ENCODE measurements around the gene KDF1.
"Not testable (repeated sequence)": the region's sequence is repeated elsewhere in the genome, so short reads cannot be mapped to it uniquely, and the experiment has no call there.

KDF1 gene

DNA sequence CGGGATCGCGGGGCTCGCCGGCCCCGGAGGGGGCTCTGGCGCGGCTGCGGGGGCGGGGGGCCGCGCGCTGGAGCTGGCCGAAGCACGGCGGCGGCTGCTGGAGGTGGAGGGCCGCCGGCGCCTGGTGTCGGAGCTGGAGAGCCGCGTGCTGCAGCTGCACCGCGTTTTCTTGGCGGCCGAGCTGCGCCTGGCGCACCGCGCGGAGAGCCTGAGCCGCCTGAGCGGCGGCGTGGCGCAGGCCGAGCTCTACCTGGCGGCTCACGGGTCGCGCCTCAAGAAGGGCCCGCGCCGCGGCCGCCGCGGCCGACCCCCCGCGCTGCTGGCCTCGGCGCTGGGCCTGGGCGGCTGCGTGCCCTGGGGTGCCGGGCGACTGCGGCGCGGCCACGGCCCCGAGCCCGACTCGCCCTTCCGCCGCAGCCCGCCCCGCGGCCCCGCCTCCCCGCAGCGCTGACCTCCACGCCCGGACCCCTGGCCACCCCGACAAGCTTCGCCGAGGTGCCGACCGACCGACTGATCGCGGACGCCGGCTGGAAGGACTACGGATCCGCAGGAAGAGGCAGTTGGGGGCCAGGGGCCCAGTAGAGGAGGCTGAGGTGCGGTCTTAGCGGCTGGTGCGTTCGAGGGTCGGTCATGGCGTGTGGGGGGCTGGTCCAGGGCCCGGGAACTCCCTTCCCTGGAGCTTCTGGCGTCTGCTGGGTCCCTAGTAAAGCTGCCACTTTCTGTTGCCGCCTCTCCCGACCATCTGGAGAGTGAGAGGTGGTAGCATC, 33.9 kb upstream of the KDF1 start:
- no peaks in the 10 kb centered on the region for H3K9me3 ChIP-seq (ENCODE audit: control insufficient read depth, low read length)
- no peaks in the 10 kb centered on the region for H3K36me3 ChIP-seq (ENCODE audit: control insufficient read depth, insufficient read depth, low read length)
- peaks cover 15% of the 10 kb centered on the region for H3K4me1 ChIP-seq (ENCODE audit: control insufficient read depth, insufficient read depth, low read length, poor library complexity, severe bottlenecking)
- no peak overlapping the region for H3K27ac ChIP-seq (ENCODE audit: insufficient read depth, low read length, poor library complexity, severe bottlenecking)
- H3K4me3 ChIP-seq (ENCODE audit: insufficient read depth, low read depth, low read length, poor library complexity, severe bottlenecking) = peak overlapping the region; percentile 57
- H3K27me3 ChIP-seq (replicated peaks; ENCODE audit: control insufficient read depth, insufficient read depth, low read length, poor library complexity, severe bottlenecking) = peaks cover 23% of the 10 kb centered on the region
- DNase-seq = no peak

DNA sequence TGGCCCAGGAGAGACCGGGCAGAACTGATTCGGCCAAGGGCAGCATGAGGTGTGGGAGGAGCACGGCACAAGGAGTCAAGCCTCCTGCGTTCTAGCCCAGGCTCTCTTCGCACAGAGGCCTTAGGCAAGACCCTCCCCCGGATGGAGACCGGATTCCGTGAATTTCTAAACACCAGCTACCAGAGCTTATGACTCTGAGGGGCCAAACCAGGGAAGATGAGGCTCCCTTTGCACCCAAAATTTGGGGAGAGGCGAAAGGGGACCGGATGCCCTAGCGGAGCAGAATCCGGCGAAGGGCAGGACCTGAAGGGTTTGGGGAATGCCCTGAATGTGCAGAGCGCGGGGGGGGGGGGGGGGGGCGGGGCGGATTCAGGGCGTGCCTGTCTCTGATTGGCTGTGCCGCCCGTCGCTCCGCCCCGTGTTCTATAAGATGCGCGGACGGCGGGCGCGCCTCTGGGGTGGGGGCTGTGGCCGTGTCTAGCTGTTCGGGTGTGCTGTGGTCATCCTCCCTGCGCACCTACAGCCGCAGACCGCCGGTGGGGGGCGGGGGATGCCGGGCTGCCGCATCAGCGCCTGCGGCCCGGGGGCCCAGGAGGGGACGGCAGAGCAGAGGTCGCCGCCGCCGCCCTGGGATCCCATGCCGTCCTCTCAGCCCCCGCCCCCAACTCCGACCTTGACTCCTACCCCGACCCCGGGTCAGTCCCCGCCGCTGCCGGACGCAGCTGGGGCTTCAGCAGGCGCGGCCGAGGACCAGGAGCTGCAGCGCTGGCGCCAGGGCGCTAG, 33.2 kb upstream of the KDF1 start, which contains the start of gene TRNP1:
Gene TRNP1 (plus strand): TSS at position 456 of the 783 bp plus-strand sequence. CDS start 95 bp downstream, at position 551.
- peak; percentile 60 to 61 (median 60) for DNase-seq
- H3K9me3 ChIP-seq (ENCODE audit: control insufficient read depth, low read length) = no peaks in the 10 kb centered on the region
- H3K27ac ChIP-seq (ENCODE audit: insufficient read depth, low read length, poor library complexity, severe bottlenecking) = no peak within 1 kb of the TSS
- peaks cover 15% of the 10 kb centered on the region for H3K4me1 ChIP-seq (ENCODE audit: control insufficient read depth, insufficient read depth, low read length, poor library complexity, severe bottlenecking)
- H3K27me3 ChIP-seq (replicated peaks; ENCODE audit: control insufficient read depth, insufficient read depth, low read length, poor library complexity, severe bottlenecking) = peaks cover 23% of the 10 kb centered on the region
- H3K36me3 ChIP-seq (ENCODE audit: control insufficient read depth, insufficient read depth, low read length) = no peaks in the 10 kb centered on the region
- H3K4me3 ChIP-seq (ENCODE audit: insufficient read depth, low read depth, low read length, poor library complexity, severe bottlenecking) = peak within 1 kb of the TSS; percentile 57

DNA sequence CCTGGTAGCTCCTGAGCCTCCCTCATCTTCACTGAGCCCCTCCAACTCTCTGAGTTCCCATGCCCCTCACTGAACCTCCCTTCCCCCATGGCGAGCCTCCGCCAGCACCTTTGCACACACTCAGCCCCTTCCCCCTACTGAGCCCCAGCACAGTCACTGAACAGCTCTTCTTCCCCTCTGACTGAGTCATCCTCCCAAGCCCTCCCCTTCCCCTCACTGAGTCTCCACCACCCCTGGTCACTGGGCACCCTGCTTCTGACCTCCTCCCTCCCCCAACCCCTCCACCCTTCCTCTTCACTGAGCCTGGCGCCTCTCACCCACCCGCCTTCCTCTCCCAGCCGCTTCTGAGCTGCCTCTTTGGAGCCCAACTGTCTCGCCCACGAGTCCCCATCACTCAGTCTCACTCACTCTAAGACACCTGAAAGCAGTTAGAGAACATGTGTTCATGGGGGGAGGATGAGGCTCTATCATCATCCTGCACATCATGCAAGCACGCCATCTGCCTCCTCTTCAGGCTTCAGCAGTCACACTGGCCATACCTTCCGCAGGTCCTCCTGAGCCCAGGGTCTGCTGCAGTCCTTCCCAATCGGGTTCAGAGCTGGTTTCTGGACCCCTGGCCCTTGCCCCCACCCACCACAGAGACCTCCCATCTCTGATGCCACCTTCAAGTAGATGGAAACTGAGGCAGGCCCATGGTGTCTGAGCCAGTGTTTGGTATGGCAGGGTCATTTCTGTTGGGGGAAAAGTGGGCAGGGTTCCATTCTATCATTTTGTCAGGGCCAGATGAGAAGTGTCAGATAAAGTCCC, 31.2 kb upstream of the KDF1 start:
- Histone ChIP-seq H3K27me3 (replicated peaks; ENCODE audit: control insufficient read depth, insufficient read depth, low read length, poor library complexity, severe bottlenecking) (peaks cover 18% of the 10 kb centered on the region), H3K4me1 (ENCODE audit: control insufficient read depth, insufficient read depth, low read length, poor library complexity, severe bottlenecking) (peaks cover 10% of the 10 kb centered on the region), H3K4me3 (ENCODE audit: insufficient read depth, low read depth, low read length, poor library complexity, severe bottlenecking) (no peak overlapping the region), H3K9me3 (ENCODE audit: control insufficient read depth, low read length) (no peaks in the 10 kb centered on the region), H3K36me3 (ENCODE audit: control insufficient read depth, insufficient read depth, low read length) (no peaks in the 10 kb centered on the region), H3K27ac (ENCODE audit: insufficient read depth, low read length, poor library complexity, severe bottlenecking) (no peak overlapping the region)
- no peak for DNase-seq

DNA sequence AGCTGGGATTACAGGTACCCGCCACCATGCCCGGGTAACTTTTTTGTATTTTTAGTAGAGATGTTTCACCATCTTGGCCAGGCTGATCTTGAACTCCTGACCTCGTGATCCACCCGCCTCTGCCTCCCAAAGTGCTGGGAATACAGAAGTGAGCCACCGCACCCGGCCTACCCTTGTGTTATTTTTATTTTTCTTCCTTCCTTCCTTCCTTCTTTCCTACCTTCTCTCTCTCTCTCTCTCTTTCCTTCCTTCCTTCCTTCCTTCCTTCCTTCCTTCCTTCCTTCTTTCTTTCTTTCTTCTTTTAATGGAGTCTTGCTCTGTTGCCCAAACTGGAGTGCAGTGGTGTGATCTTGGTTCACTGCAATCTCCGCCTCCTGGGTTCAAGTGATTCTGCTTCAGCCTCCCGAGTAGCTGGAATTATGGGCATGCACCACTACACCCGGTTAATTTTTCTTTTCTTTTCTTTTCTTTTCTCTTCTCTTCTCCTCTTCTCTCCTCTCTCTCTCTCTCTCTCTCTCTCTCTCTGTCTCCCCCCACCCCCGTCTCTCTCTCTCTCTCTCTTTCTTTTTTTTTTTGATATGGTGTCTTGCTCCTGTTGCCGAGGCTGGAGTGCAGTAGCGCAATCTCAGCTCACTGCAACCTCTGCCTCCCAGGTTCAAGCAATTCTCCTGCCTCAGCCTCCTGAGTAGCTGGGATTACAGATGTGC, 29.3 kb upstream of the KDF1 start:
- DNase-seq; H3K27ac ChIP-seq (ENCODE audit: insufficient read depth, low read length, poor library complexity, severe bottlenecking); H3K27me3 ChIP-seq (replicated peaks; ENCODE audit: control insufficient read depth, insufficient read depth, low read length, poor library complexity, severe bottlenecking); H3K36me3 ChIP-seq (ENCODE audit: control insufficient read depth, insufficient read depth, low read length); H3K4me3 ChIP-seq (ENCODE audit: insufficient read depth, low read depth, low read length, poor library complexity, severe bottlenecking); H3K4me1 ChIP-seq (ENCODE audit: control insufficient read depth, insufficient read depth, low read length, poor library complexity, severe bottlenecking); H3K9me3 ChIP-seq (ENCODE audit: control insufficient read depth, low read length): not testable (repeated sequence)

DNA sequence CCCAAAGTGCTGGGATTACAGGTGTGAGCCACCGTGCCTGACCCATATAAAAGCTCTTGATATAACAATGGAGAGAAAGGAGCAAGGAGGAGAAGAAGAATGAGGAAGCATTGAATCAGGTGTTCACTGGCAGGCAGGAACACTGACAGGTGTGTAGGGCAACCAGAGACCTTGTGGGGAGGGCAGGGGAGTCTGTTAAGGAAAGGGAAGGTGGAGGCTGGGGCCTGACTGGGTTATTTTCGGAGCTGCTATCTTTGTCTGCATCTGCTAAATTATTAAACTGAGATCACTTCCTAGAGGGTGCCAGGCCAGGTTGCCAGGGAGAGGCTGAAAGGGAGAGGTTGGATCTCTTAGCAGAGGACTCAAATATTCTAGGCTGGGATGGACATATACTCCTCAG, 26.4 kb upstream of the KDF1 start:
- no peak overlapping the region for H3K4me3 ChIP-seq (ENCODE audit: insufficient read depth, low read depth, low read length, poor library complexity, severe bottlenecking)
- no peaks in the 10 kb centered on the region for H3K9me3 ChIP-seq (ENCODE audit: control insufficient read depth, low read length)
- DNase-seq = no peak
- no peak overlapping the region for H3K27ac ChIP-seq (ENCODE audit: insufficient read depth, low read length, poor library complexity, severe bottlenecking)
- H3K36me3 ChIP-seq (ENCODE audit: control insufficient read depth, insufficient read depth, low read length) = no peaks in the 10 kb centered on the region
- H3K27me3 ChIP-seq (replicated peaks; ENCODE audit: control insufficient read depth, insufficient read depth, low read length, poor library complexity, severe bottlenecking) = no peaks in the 10 kb centered on the region
- H3K4me1 ChIP-seq (ENCODE audit: control insufficient read depth, insufficient read depth, low read length, poor library complexity, severe bottlenecking) = no peaks in the 10 kb centered on the region

DNA sequence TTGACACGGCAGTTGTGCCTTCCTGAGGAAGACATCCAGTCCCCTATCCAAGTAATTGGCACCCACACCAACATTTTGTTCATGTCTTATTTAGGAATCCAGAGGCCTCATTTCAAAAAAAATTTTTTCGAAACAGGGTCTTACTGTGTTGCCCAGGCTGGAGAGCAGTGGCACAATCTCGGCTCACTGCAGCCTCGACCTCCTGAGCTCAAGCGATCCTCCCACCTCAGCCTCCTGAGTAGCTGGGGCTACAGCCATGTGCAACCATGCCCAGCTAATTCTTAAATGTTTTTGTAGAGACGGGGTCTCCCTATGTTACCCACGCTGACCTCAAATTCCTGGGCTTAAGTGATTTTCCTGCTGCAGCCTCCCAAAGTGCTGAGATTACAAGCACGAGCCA, 24.0 kb upstream of the KDF1 start:
- H3K36me3 ChIP-seq (ENCODE audit: control insufficient read depth, insufficient read depth, low read length) = no peaks in the 10 kb centered on the region
- H3K9me3 ChIP-seq (ENCODE audit: control insufficient read depth, low read length) = no peaks in the 10 kb centered on the region
- H3K27me3 ChIP-seq (replicated peaks; ENCODE audit: control insufficient read depth, insufficient read depth, low read length, poor library complexity, severe bottlenecking) = no peaks in the 10 kb centered on the region
- H3K27ac ChIP-seq (ENCODE audit: insufficient read depth, low read length, poor library complexity, severe bottlenecking) = no peak overlapping the region
- no peak overlapping the region for H3K4me3 ChIP-seq (ENCODE audit: insufficient read depth, low read depth, low read length, poor library complexity, severe bottlenecking)
- no peaks in the 10 kb centered on the region for H3K4me1 ChIP-seq (ENCODE audit: control insufficient read depth, insufficient read depth, low read length, poor library complexity, severe bottlenecking)
- DNase-seq = no peak

DNA sequence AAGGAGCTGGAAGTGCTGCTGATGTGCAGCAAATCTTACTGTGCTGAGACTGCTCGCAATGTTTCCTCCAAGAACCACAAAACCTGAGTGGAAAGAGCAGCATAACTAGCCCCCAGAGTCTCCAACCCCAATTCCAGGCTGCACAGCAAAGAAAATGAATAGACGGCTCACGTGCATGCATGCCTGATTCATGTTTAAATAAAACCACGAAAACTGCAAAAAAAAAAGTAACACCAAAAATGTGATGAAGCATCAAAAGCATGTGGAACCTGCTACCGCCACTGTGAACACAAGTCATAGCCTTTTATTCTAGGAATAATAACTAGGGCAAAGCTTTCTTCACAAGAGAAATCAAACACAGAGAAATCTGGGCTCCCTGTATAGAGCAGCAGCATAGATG, 23.6 kb upstream of the KDF1 start:
- H3K4me1 ChIP-seq (ENCODE audit: control insufficient read depth, insufficient read depth, low read length, poor library complexity, severe bottlenecking) = no peaks in the 10 kb centered on the region
- no peak overlapping the region for H3K27ac ChIP-seq (ENCODE audit: insufficient read depth, low read length, poor library complexity, severe bottlenecking)
- no peaks in the 10 kb centered on the region for H3K27me3 ChIP-seq (replicated peaks; ENCODE audit: control insufficient read depth, insufficient read depth, low read length, poor library complexity, severe bottlenecking)
- H3K36me3 ChIP-seq (ENCODE audit: control insufficient read depth, insufficient read depth, low read length) = no peaks in the 10 kb centered on the region
- H3K4me3 ChIP-seq (ENCODE audit: insufficient read depth, low read depth, low read length, poor library complexity, severe bottlenecking) = no peak overlapping the region
- DNase-seq = no peak
- no peaks in the 10 kb centered on the region for H3K9me3 ChIP-seq (ENCODE audit: control insufficient read depth, low read length)

DNA sequence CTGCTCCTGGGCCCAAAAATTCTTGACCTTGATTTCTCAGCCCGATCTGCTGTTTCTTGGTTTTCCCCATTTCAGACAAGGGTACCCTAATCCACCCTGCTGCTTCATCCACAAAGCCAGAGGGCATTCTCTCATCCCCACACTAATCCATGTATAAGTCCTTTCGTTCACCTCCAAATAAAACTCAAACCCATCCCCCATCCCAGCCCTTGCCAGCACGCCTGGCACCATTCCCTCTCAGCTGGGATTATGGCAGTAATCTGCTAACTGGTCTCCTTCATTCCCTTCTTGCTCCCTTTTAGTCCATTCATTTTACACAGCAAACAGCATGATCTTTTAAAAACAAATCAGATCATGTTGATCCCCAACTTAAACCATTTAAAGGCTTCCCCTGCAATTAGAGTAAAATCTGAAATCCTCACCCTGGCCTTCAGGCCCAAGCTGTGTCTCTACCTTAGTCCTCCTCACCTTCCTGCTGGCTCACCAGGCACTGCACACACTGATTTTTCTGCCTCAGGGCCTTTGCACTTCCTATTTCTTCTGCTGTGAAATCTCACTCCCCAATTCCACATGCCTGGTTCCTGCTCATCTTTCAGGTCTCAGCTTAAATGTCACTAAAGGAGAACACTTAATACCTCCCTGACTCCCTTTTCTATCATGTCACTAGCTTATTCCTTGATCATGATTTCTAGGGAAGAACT, 21.0 kb upstream of the KDF1 start:
- H3K4me1 ChIP-seq (ENCODE audit: control insufficient read depth, insufficient read depth, low read length, poor library complexity, severe bottlenecking) = no peaks in the 10 kb centered on the region
- H3K27me3 ChIP-seq (replicated peaks; ENCODE audit: control insufficient read depth, insufficient read depth, low read length, poor library complexity, severe bottlenecking) = no peaks in the 10 kb centered on the region
- DNase-seq = no peak
- H3K9me3 ChIP-seq (ENCODE audit: control insufficient read depth, low read length) = no peaks in the 10 kb centered on the region
- no peak overlapping the region for H3K4me3 ChIP-seq (ENCODE audit: insufficient read depth, low read depth, low read length, poor library complexity, severe bottlenecking)
- no peak overlapping the region for H3K27ac ChIP-seq (ENCODE audit: insufficient read depth, low read length, poor library complexity, severe bottlenecking)
- H3K36me3 ChIP-seq (ENCODE audit: control insufficient read depth, insufficient read depth, low read length) = no peaks in the 10 kb centered on the region

DNA sequence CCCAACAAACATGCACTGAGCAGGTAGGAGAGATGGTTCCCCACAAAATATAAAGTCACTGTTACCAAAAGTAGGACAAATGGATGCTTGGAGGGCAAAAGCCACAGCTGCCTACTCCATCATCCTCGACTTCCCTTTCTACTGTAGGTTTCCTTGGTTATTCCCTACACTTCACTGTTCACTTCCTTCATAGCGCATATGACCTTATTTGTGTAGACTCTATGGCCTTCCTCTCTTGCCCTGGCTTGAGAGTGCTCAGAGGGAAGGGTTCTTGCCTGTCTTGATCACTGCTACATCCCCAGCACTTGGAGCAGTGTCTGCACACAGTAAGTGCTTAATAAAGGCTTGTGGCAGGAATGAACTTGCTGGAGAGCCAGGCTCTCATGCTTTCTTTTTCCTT, 18.6 kb upstream of the KDF1 start:
- Histone ChIP-seq H3K36me3 (ENCODE audit: control insufficient read depth, insufficient read depth, low read length) (no peaks in the 10 kb centered on the region), H3K4me3 (ENCODE audit: insufficient read depth, low read depth, low read length, poor library complexity, severe bottlenecking) (no peak overlapping the region), H3K4me1 (ENCODE audit: control insufficient read depth, insufficient read depth, low read length, poor library complexity, severe bottlenecking) (no peaks in the 10 kb centered on the region), H3K27ac (ENCODE audit: insufficient read depth, low read length, poor library complexity, severe bottlenecking) (no peak overlapping the region), H3K9me3 (ENCODE audit: control insufficient read depth, low read length) (no peaks in the 10 kb centered on the region), H3K27me3 (replicated peaks; ENCODE audit: control insufficient read depth, insufficient read depth, low read length, poor library complexity, severe bottlenecking) (no peaks in the 10 kb centered on the region)
- DNase-seq = no peak

All from effector memory CD4-positive, alpha-beta T cell (primary cell).